Stimulated activated CD4-positive, alpha-beta T cell treated with anti-CD3 and anti-CD28 coated beads, Interleukin-1b, Interleukin-23, amount 100 ng/mL, for 4 hours (primary cell): ENCODE results near the gene GPR87.

Source experiments
- DNase-seq, 2 donors: peaks; one replicate each; pipeline ENCODE4 v3.0.0-alpha.2; 2020; ENCODE audit warnings: low read depth in 2 of 2

The GPR87 gene

DNA sequence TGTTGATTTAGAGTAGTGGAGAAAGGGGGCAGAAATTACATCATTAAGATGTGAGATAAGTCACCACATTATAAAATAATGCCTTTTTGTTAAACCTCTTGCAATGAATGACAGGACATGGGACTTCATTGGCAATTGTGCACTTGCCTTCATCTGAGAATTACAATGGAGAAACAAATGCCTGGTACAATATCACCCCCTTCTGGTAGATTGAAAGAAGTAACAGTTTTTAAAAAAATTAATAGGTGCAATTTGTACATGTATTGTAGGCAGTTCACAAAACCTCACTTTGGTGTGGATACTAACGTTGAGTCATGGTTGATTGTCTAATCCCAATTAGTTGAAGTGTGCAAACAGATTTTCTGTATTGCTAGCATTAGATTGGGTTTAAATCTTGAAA is 33.7 kb downstream of the GPR87 start:
- no peak for DNase-seq

DNA sequence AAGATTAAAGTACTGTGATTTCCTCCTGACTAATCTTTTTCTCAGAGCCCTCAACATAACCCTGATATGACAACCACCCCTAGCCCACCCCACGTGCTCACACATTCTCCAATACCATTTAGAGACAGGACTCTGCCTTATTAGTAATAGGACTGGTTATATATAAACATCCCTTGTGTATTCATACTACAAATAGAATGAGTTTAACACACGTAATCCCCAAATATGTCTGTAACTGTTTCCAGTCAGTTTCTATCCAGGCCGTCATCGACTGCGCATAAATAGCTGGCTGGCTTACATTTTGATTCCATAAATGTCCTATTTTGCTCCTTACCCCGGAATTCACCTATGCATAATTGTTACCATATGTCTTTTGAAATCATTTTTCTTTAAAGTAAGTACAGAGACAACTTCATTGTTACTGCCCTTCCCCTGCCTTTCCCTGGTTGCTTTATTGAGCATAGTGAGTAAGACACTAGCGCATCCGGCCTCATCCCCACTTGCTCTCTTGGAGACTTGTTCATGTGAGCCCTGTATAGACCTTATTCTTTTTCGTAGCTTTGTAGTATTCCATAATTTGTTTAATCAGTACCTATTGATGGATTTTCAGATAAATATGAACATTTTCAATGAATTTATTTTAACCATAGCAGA is 34.8 kb downstream of the GPR87 start:
- DNase-seq, result no peak

GRCh38 chr3:151278230-151278629 is 38.4 kb downstream of the GPR87 start, which contains the start of gene P2RY14:
TSS of gene P2RY14 (minus strand) at chr3:151278542. CDS start at chr3:151214316, 64,226 bp downstream.
- no peak for DNase-seq

- no peak for DNase-seq
Measured at GRCh38 chr3:151276687-151277042, 40.0 kb downstream of the GPR87 start.

GRCh38 chr3:151276038-151276686 is 40.5 kb downstream of the GPR87 start:
- DNase-seq, result no peak

GRCh38 chr3:151275091-151275490 is 41.5 kb downstream of the GPR87 start:
- DNase-seq, result no peak

- DNase-seq, result no peak
Measured at GRCh38 chr3:151269631-151270030, 47.0 kb downstream of the GPR87 start.

- no peak for DNase-seq
Measured at GRCh38 chr3:151268267-151269235, 48.1 kb downstream of the GPR87 start.

GRCh38 chr3:151267066-151267465 is 49.6 kb downstream of the GPR87 start:
- DNase-seq, result no peak

GRCh38 chr3:151265866-151266265 is 50.8 kb downstream of the GPR87 start:
- DNase-seq, result no peak

DNA sequence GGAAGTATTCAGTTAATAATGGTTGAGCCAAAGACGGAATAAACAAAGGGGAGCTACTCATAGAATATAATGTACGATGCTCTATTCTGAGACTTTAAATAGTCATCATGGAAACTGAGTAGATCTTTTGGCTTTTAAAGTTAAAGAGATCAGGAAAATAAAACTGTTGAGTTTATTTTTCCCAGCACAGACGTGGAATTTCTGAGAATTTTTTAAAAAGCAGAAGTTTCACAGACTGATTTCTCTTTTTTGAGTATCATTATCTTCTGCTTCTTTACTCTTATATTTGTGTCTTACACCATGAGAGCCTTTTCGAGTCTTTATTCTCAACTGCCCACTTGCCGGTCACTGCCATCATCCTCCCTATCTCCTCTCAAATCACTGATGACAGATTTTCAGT is 51.5 kb downstream of the GPR87 start:
- no peak for DNase-seq

GRCh38 chr3:151264605-151265004 is 52.0 kb downstream of the GPR87 start:
- no peak for DNase-seq

DNA sequence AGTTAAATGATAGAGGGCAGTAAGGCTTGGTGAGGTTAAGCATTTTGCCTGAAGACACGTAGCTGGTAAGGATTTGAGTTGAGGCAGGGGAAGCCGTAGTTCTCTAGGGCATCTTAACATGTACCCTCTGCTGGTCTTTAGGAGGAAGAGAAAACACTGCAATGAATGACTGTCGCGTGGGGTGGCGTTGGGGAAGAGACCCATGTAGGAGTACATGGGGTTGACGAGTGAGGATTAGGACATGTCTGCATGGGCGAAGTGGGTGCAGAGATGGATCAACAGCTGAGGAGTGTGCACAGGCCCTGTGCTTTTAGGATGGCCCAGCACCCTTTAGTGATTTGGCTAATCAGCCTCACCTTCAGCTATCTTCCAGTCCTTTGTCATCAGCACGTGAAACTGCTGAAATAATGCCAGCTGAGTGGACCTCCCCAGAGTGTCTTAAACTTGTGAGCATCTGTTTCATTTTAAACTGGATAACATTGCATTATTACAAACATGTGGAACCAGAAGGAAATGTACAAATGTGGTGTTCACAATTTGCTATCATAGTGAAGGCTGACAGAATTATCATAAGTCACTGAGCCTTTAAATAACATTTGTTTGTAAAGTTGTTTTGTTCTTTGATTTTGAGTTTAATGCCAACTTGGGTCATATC is 53.6 kb downstream of the GPR87 start:
- DNase-seq, result no peak

- DNase-seq, result no peak
Measured at GRCh38 chr3:151259664-151260063, 57.0 kb downstream of the GPR87 start.

DNA sequence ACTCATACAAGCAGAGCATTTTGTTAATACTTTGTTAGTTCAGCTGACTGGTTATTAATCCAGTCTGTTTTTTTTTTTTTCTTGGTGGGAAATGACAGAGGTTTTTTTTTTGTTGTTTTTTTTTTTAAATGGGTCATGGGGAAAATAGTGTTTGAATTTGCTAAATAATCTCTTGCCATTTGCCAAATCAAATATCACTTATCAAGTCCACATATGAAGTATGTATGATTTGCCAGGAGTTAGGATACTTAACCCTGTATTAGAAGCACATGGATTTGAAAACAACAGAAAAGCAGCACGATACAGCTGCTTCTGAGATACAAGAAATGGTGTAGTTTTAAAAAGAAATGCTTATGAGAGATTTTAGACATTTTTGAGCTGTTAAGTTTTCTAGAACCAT is 59.9 kb downstream of the GPR87 start:
- no peak for DNase-seq

DNA sequence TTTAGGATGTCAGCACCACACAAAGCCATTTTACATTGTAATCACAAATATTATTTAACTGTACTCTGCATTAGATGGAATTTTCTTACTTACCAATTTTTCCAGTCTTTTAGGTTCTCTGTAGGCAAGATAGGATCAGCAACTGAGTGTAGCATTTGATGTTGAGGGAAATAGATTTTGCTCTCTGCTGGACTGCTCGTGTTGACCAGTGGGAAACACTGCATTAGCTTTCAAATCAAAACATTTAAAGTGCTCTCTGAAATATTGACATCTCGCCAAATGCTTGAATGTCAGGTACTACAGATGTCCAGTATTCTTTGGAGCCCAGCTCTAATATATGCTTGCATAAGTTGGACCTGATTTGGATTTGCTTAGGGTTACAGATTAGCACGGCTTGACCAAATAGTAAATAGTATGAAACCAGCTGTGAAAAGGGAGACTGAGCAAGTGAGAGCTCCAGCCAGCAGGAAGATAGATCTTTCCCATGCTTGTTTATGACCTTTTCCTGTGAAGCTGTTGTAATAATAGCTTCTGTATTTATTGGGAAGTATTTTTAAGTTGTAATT is 67.8 kb downstream of the GPR87 start:
- no peak for DNase-seq
